ENCODE results near the gene SYT8. TPM values are rescaled to one million over a fixed set of nuclear protein-coding genes. Genes with fewer than 3 reads are reported as not detected.

Gene SYT8
- total and polyA plus RNA-seq, 2 experiments from 2014 or later, result not detected

DNA sequence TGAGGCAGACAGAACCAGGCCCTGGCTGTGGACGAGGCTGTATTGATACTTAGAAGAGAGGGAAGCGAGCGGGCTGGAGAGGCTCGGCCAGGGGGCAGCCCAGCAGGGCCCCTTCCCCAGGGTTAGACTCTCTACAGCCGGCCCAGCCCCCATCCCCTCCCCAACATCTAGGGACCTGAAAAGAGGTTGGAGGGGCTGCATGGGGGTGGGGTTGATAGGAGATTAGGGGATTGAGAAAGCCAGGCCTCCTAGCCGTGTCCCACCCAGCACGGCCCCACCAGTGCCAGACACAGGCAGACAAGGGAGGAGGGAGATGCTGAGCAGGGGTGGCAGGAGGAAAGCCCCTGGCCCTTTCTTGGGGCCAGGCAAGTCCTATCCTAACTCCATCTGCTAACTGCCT, 23.8 kb downstream of the SYT8 start:
- H3K9me3 Mint-ChIP-seq, result no peaks in the 10 kb centered on the region
- H3K27ac Mint-ChIP-seq, result no peak overlapping the region
- Histone ChIP-seq H3K4me1 (ENCODE audit: insufficient read depth) (no peaks in the 10 kb centered on the region), H3F3A (replicated peaks; ENCODE audit: low read depth) (no peaks in the 10 kb centered on the region), H3K27ac (ENCODE audit: low read depth) (no peak overlapping the region), H3K27me3 (ENCODE audit: insufficient read depth) (no peaks in the 10 kb centered on the region), H3K4me3 (no peak overlapping the region), H3K4me2 (no peak overlapping the region), H3K79me2 (replicated peaks; ENCODE audit: insufficient read depth) (no peaks in the 10 kb centered on the region), H4K20me1 (replicated peaks; ENCODE audit: insufficient read depth) (no peaks in the 10 kb centered on the region), H3K9me2 (ENCODE audit: insufficient read depth) (no peaks in the 10 kb centered on the region), H2AFZ (no peak overlapping the region), H3K36me3 (ENCODE audit: insufficient read depth) (no peaks in the 10 kb centered on the region)
- H3K4me3 Mint-ChIP-seq, result no peak overlapping the region
- H3K27me3 Mint-ChIP-seq (ENCODE audit: insufficient read depth, low read depth, poor library complexity), result no peaks in the 10 kb centered on the region
- ATAC-seq (no peak), DNase-seq (ENCODE audit: low spot score) (no peak)
- no peaks in the 10 kb centered on the region for H3K4me1 Mint-ChIP-seq
- TF ChIP-seq, protein P1, sequence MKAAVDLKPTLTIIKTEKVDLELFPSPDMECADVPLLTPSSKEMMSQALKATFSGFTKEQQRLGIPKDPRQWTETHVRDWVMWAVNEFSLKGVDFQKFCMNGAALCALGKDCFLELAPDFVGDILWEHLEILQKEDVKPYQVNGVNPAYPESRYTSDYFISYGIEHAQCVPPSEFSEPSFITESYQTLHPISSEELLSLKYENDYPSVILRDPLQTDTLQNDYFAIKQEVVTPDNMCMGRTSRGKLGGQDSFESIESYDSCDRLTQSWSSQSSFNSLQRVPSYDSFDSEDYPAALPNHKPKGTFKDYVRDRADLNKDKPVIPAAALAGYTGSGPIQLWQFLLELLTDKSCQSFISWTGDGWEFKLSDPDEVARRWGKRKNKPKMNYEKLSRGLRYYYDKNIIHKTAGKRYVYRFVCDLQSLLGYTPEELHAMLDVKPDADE (IDR thresholded peaks at IDR 0.05), result no peak
- TF ChIP-seq STAT1 (IDR thresholded peaks at IDR 0.05; ENCODE audit: unreplicated experiment) (no peak), JUNB (IDR thresholded peaks at IDR 0.05; ENCODE audit: unreplicated experiment) (no peak), NANOG (IDR thresholded peaks at IDR 0.05; ENCODE audit: borderline replicate concordance) (no peak), CREB1 (CRISPR knock-in tag; IDR thresholded peaks at IDR 0.05; ENCODE audit: low read depth) (no peak)
- no peaks in the 10 kb centered on the region for H3K36me3 Mint-ChIP-seq (ENCODE audit: low read depth)

DNA sequence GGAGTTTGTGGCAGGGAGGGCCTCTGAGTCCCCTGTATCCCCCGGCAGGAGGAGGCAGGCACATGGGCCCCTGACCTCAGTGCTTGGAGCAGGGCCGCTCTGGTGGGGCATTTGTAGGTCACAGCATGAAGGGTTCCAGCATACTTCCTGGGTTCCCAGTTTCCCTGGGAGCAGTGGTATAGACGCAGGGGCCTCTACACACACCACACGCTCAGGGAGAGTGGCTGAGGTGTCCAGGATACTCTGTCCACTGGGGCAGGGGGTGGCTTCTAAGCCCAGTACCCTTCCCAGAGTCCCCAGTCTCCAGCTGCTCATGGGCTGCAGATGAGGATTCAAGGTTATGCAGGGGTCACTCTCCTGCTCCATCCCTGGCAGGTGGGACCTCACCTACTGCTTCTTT, 24.2 kb downstream of the SYT8 start:
- no peaks in the 10 kb centered on the region for H4K20me1 ChIP-seq (replicated peaks; ENCODE audit: insufficient read depth)
- Mint-ChIP-seq H3K4me3 (no peak overlapping the region), H3K27ac (no peak overlapping the region), H3K36me3 (ENCODE audit: low read depth) (no peaks in the 10 kb centered on the region), H3K9me3 (no peaks in the 10 kb centered on the region), H3K4me1 (no peaks in the 10 kb centered on the region), H3K27me3 (ENCODE audit: insufficient read depth, low read depth, poor library complexity) (no peaks in the 10 kb centered on the region)
- no peaks in the 10 kb centered on the region for H3K79me2 ChIP-seq (replicated peaks; ENCODE audit: insufficient read depth)
- H3K4me3 ChIP-seq, result no peak overlapping the region
- H3K9me2 ChIP-seq (ENCODE audit: insufficient read depth), result no peaks in the 10 kb centered on the region
- H3K36me3 ChIP-seq (ENCODE audit: insufficient read depth), result no peaks in the 10 kb centered on the region
- no peak overlapping the region for H3K27ac ChIP-seq (ENCODE audit: low read depth)
- H3K4me2 ChIP-seq, result no peak overlapping the region
- no peak for ATAC-seq
- H3F3A ChIP-seq (replicated peaks; ENCODE audit: low read depth), result no peaks in the 10 kb centered on the region
- no peaks in the 10 kb centered on the region for H3K4me1 ChIP-seq (ENCODE audit: insufficient read depth)
- no peak overlapping the region for H2AFZ ChIP-seq
- no peak for DNase-seq (ENCODE audit: low spot score)
- no peaks in the 10 kb centered on the region for H3K27me3 ChIP-seq (ENCODE audit: insufficient read depth)
- TF ChIP-seq, protein P2, sequence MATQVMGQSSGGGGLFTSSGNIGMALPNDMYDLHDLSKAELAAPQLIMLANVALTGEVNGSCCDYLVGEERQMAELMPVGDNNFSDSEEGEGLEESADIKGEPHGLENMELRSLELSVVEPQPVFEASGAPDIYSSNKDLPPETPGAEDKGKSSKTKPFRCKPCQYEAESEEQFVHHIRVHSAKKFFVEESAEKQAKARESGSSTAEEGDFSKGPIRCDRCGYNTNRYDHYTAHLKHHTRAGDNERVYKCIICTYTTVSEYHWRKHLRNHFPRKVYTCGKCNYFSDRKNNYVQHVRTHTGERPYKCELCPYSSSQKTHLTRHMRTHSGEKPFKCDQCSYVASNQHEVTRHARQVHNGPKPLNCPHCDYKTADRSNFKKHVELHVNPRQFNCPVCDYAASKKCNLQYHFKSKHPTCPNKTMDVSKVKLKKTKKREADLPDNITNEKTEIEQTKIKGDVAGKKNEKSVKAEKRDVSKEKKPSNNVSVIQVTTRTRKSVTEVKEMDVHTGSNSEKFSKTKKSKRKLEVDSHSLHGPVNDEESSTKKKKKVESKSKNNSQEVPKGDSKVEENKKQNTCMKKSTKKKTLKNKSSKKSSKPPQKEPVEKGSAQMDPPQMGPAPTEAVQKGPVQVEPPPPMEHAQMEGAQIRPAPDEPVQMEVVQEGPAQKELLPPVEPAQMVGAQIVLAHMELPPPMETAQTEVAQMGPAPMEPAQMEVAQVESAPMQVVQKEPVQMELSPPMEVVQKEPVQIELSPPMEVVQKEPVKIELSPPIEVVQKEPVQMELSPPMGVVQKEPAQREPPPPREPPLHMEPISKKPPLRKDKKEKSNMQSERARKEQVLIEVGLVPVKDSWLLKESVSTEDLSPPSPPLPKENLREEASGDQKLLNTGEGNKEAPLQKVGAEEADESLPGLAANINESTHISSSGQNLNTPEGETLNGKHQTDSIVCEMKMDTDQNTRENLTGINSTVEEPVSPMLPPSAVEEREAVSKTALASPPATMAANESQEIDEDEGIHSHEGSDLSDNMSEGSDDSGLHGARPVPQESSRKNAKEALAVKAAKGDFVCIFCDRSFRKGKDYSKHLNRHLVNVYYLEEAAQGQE (IDR thresholded peaks at IDR 0.05; ENCODE audit: unreplicated experiment), result no peak
- TF ChIP-seq ZNF114 (CRISPR knock-in tag; IDR thresholded peaks at IDR 0.05), result no peak
- TF ChIP-seq CREB1 (CRISPR knock-in tag; IDR thresholded peaks at IDR 0.05; ENCODE audit: low read depth), result no peak
- TF ChIP-seq, protein P3, sequence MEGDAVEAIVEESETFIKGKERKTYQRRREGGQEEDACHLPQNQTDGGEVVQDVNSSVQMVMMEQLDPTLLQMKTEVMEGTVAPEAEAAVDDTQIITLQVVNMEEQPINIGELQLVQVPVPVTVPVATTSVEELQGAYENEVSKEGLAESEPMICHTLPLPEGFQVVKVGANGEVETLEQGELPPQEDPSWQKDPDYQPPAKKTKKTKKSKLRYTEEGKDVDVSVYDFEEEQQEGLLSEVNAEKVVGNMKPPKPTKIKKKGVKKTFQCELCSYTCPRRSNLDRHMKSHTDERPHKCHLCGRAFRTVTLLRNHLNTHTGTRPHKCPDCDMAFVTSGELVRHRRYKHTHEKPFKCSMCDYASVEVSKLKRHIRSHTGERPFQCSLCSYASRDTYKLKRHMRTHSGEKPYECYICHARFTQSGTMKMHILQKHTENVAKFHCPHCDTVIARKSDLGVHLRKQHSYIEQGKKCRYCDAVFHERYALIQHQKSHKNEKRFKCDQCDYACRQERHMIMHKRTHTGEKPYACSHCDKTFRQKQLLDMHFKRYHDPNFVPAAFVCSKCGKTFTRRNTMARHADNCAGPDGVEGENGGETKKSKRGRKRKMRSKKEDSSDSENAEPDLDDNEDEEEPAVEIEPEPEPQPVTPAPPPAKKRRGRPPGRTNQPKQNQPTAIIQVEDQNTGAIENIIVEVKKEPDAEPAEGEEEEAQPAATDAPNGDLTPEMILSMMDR (conservative IDR thresholded peaks at IDR 0.05; ENCODE audit: low read depth in 2 of 2), result no peak
- TF ChIP-seq STAT1 (IDR thresholded peaks at IDR 0.05; ENCODE audit: unreplicated experiment), result no peak
- TF ChIP-seq EZH2 (IDR thresholded peaks at IDR 0.05; ENCODE audit: low read depth, unreplicated experiment), result no peak
- no peak for TF ChIP-seq EZH2phosphoT487 (IDR thresholded peaks at IDR 0.05; ENCODE audit: unreplicated experiment)

Data from GM23338 (cell line).